ENCODE measurements around the gene NECAB3. TPM values are rescaled to one million over a fixed set of nuclear protein-coding genes. Genes with fewer than 3 reads are reported as not detected.

The NECAB3 gene
- total and polyA plus RNA-seq, 4 donors, result 10.5 to 14.8 (median 11.1) TPM

GRCh38 chr20:33693289-33693688 lies 19.1 kb upstream of the NECAB3 start:
- DNase-seq (ENCODE audit: low spot score), result no peak
- no peak overlapping the region for H3K27ac ChIP-seq (ENCODE audit: low read depth in 1 of 2, low read length in 2 of 2)
- H3K36me3 ChIP-seq (ENCODE audit: control insufficient read depth in 4 of 4, insufficient read depth in 3 of 4, low read depth in 1 of 4, low read length in 3 of 4), result no peaks in the 10 kb centered on the region
- H3K4me1 ChIP-seq (ENCODE audit: control insufficient read depth in 4 of 4, insufficient read depth in 4 of 4, low read length in 3 of 4), result no peaks in the 10 kb centered on the region
- 89% methylated on average over 5 of the region's 5 CpGs for WGBS
- TF ChIP-seq EGR1 (IDR thresholded peaks at IDR 0.05; ENCODE audit: low read depth in 2 of 2) (no peak), TAF1 (conservative IDR thresholded peaks at IDR 0.05) (no peak), ATF3 (IDR thresholded peaks at IDR 0.05) (no peak), JUND (IDR thresholded peaks at IDR 0.05) (no peak), REST (IDR thresholded peaks at IDR 0.05) (no peak), NR2F2 (IDR thresholded peaks at IDR 0.05) (no peak), MAX (IDR thresholded peaks at IDR 0.05) (no peak), RXRA (IDR thresholded peaks at IDR 0.05) (no peak), FOXA2 (IDR thresholded peaks at IDR 0.05) (no peak), HNF4G (IDR thresholded peaks at IDR 0.05) (no peak), GABPA (IDR thresholded peaks at IDR 0.05 in 1 of 2, conservative IDR thresholded peaks at IDR 0.05 in 1 of 2) (no peak), CTCF (IDR thresholded peaks at IDR 0.05; ENCODE audit: low read depth, low read length, missing input control) (no peak), FOXA1 (IDR thresholded peaks at IDR 0.05) (no peak), SP1 (IDR thresholded peaks at IDR 0.05) (no peak), RAD21 (IDR thresholded peaks at IDR 0.05) (no peak), YY1 (IDR thresholded peaks at IDR 0.05) (no peak), ZBTB33 (IDR thresholded peaks at IDR 0.05) (no peak), HNF4A (conservative IDR thresholded peaks at IDR 0.05) (no peak)
- H3K9ac ChIP-seq (ENCODE audit: low read depth in 1 of 2, low read length in 2 of 2), result no peak overlapping the region
- H3K27me3 ChIP-seq (ENCODE audit: control insufficient read depth in 4 of 4, insufficient read depth in 4 of 4, low read length in 3 of 4), result no peaks in the 10 kb centered on the region
- H3K9me3 ChIP-seq (ENCODE audit: control insufficient read depth in 4 of 4, low read length in 3 of 4), result no peaks in the 10 kb centered on the region
- H3K4me3 ChIP-seq (ENCODE audit: low read depth in 1 of 3, low read length in 3 of 3), result no peak overlapping the region
